Nephron progenitor cell (in vitro differentiated cells): ENCODE results near the gene PKD2L1.

Experiments used
- DNase-seq: peaks from one replicate; pipeline ENCODE4 v3.0.0; 2021
- H3K27ac Mint-ChIP-seq: 2 replicates; pipeline ENCODE4 v1.8.0; 2021; ENCODE audit warnings: mild to moderate bottlenecking, moderate library complexity, mixed read lengths
- H3K27me3 Mint-ChIP-seq: 2 replicates; pipeline ENCODE4 v1.8.0; 2021; ENCODE audit warnings: mild to moderate bottlenecking, low read depth, mixed read lengths; ENCODE audit not compliant: poor library complexity
- H3K36me3 Mint-ChIP-seq: 2 replicates; pipeline ENCODE4 v1.8.0; 2021; ENCODE audit warnings: low read depth, mixed read lengths
- H3K4me1 Mint-ChIP-seq: 2 replicates; pipeline ENCODE4 v1.8.0; 2021; ENCODE audit warnings: mixed read lengths
- H3K4me3 Mint-ChIP-seq: 2 replicates; pipeline ENCODE4 v1.8.0; 2021; ENCODE audit warnings: mild to moderate bottlenecking, moderate library complexity, mixed read lengths
- H3K9me3 Mint-ChIP-seq: 2 replicates; pipeline ENCODE4 v1.8.0; 2021; ENCODE audit warnings: mild to moderate bottlenecking, moderate library complexity, mixed read lengths
- CTCF ChIP-seq: fragments of 200-600 bp; sonication (generic); IDR thresholded peaks from 2 replicates; pipeline ENCODE4 v1.5.0; 2021; ENCODE audit warnings: antibody characterized with exemption

The PKD2L1 gene

GRCh38 chr10:100364175-100364574, 34.1 kb upstream of the PKD2L1 start:
- no peak for TF ChIP-seq CTCF
- peak overlapping the region; percentile 88 for H3K27ac Mint-ChIP-seq
- DNase-seq, result no peak
- no peak overlapping the region for H3K4me3 Mint-ChIP-seq
- peaks cover 58% of the 10 kb centered on the region for H3K4me1 Mint-ChIP-seq
- no peaks in the 10 kb centered on the region for H3K27me3 Mint-ChIP-seq
- no peaks in the 10 kb centered on the region for H3K9me3 Mint-ChIP-seq
- H3K36me3 Mint-ChIP-seq, result peaks cover 56% of the 10 kb centered on the region

- no peak for DNase-seq
- no peaks in the 10 kb centered on the region for H3K27me3 Mint-ChIP-seq
- H3K36me3 Mint-ChIP-seq, result peaks cover 64% of the 10 kb centered on the region
- peak overlapping the region; percentile 72 for H3K27ac Mint-ChIP-seq
- no peak for TF ChIP-seq CTCF
- H3K4me1 Mint-ChIP-seq, result peaks cover 66% of the 10 kb centered on the region
- H3K9me3 Mint-ChIP-seq, result no peaks in the 10 kb centered on the region
- H3K4me3 Mint-ChIP-seq, result no peak overlapping the region
Measured at GRCh38 chr10:100362570-100363496, 32.8 kb upstream of the PKD2L1 start.

- peaks cover 90% of the 10 kb centered on the region for H3K36me3 Mint-ChIP-seq
- peaks cover 85% of the 10 kb centered on the region for H3K4me1 Mint-ChIP-seq
- H3K9me3 Mint-ChIP-seq, result peaks cover 4% of the 10 kb centered on the region
- peak overlapping the region; percentile 98 for H3K27ac Mint-ChIP-seq
- peaks cover 2% of the 10 kb centered on the region for H3K27me3 Mint-ChIP-seq
- H3K4me3 Mint-ChIP-seq, result peak overlapping the region; percentile 56
- no peak for DNase-seq
- TF ChIP-seq CTCF, result no peak
Measured at GRCh38 chr10:100360234-100360633, 30.2 kb upstream of the PKD2L1 start.

GRCh38 chr10:100359529-100360150, 29.6 kb upstream of the PKD2L1 start:
- Mint-ChIP-seq H3K27me3 (peaks cover 2% of the 10 kb centered on the region), H3K36me3 (peaks cover 93% of the 10 kb centered on the region), H3K27ac (peak overlapping the region; percentile 98), H3K4me3 (peak overlapping the region; percentile 63), H3K4me1 (peaks cover 85% of the 10 kb centered on the region), H3K9me3 (peaks cover 4% of the 10 kb centered on the region)
- DNase-seq, result no peak
- no peak for TF ChIP-seq CTCF

- peaks cover 94% of the 10 kb centered on the region for H3K36me3 Mint-ChIP-seq
- DNase-seq, result no peak
- H3K4me1 Mint-ChIP-seq, result peaks cover 86% of the 10 kb centered on the region
- H3K9me3 Mint-ChIP-seq, result peaks cover 4% of the 10 kb centered on the region
- peak overlapping the region; percentile 98 for H3K27ac Mint-ChIP-seq
- peak overlapping the region; percentile 63 for H3K4me3 Mint-ChIP-seq
- TF ChIP-seq CTCF, result no peak
- peaks cover 2% of the 10 kb centered on the region for H3K27me3 Mint-ChIP-seq
Measured at GRCh38 chr10:100359030-100359432, 29.0 kb upstream of the PKD2L1 start.
